IPS-18c (cell line): ENCODE results near the gene ZNF492.
"Not testable (repeated sequence)": the region's sequence is repeated elsewhere in the genome, so short reads cannot be mapped to it uniquely, and the experiment has no call there.

Experiments
- H3K4me3 ChIP-seq: 2 replicates; pipeline ENCODE4 v1.7.0; 2013; ENCODE audit warnings: low read depth, mild to moderate bottlenecking, low read length, moderate library complexity; ENCODE audit not compliant: insufficient read depth
- H3K9me3 ChIP-seq: one replicate; pipeline ENCODE4 v1.6.1; 2013; ENCODE audit warnings: mild to moderate bottlenecking, low read length, moderate library complexity; ENCODE audit not compliant: control insufficient read depth, insufficient read depth

ZNF492 gene

DNA sequence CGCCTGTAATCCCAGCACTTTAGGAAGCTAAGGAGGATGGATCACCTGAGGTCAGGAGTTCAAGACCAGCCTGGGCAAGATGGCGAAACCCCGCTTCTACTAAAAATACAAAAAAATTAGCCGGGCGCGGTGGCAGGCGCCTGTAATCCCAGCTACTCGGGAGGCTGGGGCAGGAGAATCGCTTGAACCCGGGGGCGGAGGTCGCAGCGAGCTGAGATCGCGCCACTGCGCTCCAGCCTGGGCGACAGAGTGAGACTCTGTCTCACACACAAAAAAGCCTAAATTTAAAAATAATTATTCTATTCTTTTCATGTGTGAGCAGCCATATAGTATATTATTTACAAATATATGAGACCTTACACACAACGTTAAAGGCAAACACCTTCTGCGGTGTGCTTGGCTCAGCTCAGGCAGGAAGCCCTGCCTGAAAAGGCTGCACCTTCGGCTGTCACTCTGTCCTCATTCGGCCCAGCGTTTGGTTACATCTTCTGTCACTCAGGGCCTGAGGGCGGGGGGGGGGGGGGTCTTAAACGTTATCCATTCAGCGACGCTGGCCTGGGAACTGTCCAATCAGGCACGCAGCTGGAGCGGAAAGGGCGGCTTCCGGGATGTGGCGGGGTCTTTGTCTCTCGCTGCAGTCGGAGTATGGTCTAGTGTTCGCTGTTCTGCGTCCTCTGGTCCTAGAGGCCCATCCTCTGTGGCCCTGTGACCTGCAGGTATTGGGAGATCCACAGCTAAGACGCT, at the start of gene ZNF492:
TSS of gene ZNF492 (plus strand) at position 619 of the 744 bp plus-strand sequence. CDS start 19,076 bp downstream, outside the sequence.
- peaks cover 23% of the 10 kb centered on the region for H3K9me3 ChIP-seq
- not testable (repeated sequence) for H3K4me3 ChIP-seq

DNA sequence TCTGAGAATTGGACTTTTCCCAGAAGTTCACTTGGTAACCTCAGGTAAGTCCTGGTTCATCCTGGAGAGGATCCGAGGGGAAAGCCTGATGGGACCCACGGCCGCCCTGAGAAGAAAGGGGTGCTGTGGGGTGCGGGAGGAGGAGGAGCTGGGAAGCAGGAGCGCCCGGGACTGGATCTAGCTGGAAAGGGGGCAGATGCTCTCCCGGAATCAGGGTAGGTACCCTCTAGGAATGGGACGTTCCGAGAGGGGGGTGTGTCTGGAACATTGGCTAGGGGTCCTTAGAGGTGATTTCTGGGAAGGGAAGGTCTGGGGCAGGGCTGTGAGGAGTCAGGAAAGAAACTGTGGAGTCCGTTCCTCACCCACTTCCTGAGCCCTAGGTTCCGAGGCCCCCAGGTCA, 38.7 kb upstream of the ZNF492 start:
- Histone ChIP-seq H3K9me3 (peaks cover 29% of the 10 kb centered on the region), H3K4me3 (no peak overlapping the region)

DNA sequence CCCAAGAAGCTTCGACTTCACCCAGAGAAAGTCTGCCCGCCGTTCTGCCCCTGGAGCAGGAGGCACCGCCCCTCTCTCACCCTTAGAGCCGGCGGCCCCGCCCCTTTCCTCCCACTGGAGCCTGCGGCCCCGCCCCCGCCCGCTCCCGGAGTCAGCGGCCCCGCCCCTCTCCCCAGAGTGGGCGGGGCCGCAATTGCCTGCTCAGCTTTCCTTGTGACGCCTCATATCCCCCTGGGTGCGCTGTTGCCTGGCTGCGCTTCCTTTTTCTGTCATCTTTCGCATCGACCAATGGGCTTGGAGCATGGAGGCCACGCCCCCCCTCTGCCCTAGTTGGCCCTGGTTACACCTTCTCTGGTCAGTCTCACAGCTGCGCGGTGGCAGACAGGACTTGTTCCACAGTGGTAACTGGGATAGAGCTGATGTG, 38.2 kb upstream of the ZNF492 start:
- no peak overlapping the region for H3K4me3 ChIP-seq
- peaks cover 29% of the 10 kb centered on the region for H3K9me3 ChIP-seq

DNA sequence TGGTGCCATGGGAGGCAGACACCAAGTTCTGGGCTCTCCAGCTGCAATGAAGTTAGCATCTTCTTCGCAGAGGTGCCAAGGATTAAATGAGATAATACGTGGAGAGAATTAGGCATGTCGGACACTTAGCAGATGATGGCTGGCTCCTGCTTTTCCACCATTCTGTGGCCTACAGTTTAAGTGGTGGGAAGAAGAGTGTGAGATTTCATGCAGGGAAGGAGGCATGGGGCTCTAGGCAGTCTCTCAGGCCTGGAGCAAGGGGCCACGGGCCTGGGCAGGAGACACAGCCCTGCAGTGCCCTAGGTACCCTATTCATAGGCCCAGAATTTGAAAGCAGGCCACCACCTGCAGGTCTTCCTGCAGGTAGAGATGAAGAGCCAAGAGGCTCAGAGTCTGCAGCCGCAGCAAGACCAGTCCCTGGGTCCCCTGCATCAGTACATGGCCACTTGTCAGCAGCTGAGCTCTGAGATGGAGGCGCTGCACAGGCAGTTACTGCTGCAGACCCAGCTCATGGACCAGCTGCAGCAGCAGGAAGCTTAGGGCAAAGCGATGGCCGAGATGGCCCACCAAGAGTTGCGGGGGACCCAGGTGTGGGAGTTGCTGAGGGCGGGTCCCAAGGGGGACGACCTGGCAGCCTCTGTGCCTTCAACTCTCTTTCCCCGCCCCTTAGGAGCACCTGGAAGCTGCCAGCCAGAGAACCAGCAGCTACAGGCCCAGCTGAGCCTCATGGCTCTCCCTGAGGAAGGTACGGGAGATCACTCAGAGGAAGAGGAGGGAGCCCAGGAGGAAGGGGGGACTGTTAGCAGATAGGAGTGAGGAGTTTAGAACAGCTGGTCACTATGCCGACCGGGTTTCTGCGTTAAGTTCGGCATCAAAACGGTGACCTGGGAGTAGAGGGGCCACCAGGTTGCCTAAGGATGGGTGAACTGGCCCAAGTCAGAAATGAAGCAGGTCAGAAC, 33.2 kb upstream of the ZNF492 start:
- Histone ChIP-seq H3K9me3 (peaks cover 39% of the 10 kb centered on the region), H3K4me3 (no peak overlapping the region; the same call in 1 of the 2 replicates)

DNA sequence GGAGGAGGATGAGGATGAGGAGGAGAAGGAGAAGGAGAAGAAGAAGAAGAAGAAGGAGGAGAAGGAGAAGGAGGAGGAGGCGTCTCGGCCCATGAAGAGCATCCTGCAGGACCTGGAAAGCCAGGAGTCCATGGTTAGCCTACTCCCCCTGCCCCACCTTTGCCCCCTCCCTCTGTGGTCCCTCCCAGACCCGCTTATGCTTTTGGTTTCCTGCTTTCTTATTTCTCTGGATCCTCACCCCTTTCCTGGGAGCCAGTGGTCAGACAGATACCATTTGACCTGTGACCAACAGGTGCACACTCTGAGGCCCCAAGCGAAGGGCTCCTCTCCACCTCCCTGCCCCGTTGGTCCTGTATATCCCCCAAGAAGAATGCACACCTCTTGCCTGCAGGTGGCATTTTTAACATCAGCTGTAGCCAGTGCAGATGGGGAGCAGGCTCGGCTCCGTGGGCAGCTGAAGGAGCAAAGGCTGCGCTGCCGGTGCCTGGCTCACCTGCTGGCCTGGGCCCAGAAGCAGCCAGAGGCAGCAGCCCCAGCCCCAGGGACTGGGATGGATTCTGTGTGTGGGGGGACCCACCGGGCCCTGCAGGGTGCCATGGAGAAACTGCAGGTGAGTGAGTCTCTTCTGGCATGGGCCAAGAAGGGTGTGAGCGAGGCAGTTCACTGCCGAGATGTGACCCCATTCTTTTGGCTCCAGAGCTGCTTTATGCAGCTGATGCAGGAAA, 32.1 kb upstream of the ZNF492 start:
- H3K9me3 ChIP-seq: peaks cover 36% of the 10 kb centered on the region
- no peak overlapping the region for H3K4me3 ChIP-seq

DNA sequence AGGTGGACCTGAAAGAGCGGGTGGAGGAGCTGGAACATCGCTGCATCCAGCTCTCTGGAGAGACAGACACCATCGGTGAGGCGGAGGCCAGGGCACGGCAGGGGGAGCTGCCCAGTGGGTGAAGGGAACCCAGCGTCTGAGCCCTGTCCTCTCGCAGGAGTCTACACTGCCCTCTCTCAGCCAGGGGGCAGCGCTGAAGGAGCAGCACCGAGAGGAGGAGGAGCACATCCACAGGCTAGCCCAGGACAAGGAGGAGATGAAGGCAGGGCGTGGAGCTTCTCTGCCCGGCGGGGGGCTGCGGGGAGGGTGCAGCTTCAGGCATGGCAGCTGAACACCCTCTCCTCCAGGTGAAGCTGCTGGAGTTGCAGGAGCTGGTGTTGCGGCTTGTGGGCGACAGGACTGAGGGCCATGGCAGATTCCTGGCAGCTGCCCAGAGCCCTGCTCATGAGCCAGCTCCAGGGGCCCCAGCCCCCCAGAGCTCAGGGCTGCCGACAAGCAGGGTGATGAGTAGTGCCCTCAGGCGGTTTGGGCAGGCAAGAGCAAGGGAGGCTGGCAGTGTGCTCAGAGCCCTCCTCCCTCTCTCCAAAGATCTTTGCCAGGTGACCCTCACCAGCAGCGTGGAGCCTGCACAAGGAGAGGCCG, 31.4 kb upstream of the ZNF492 start:
- no peak overlapping the region; the same call in 1 of the 2 replicates for H3K4me3 ChIP-seq
- H3K9me3 ChIP-seq: peaks cover 38% of the 10 kb centered on the region

DNA sequence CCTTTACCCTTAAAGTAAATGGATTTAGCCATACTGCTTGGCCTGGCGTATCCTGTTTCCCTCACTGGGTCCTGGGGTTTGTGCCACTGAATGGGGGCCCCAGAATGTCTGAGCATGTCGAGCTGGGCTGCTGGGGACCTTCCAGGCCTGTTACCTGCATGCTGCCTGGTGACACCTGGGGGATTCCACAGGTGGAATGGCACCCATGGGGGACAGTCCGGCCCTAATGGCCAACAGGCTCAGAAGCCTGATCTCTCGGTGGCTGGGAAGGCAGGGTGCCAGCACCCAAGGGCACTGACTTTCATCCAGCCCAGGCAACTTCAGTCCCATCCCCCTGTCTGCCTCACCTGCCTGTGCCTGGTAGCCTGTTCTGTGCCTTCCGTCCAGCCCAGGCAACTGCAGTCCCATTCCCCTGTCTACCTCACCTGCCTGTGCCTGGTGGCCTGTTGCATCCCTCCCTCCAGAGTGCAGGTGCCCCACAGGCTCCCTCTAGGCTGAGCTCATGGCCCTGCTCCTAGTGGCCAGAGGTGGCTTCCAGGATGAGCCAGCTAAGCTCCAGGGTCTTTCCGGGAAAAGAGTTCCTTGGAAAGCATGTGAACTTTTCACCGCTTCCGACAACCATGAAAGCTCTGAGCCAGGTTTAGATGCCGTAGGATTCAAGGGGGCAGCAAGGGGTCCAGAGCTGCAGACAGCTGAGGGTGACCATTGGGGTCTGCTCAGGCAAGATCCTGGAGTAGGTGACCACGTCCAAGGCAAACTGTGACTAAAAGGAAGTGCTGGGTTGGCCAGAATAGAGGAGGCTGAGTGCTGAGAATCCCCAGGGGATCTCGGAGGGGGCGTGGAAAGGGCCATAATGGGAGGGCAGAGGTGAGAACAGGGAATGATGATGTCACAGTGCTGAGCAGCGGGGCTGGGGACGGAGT, 30.3 kb upstream of the ZNF492 start:
- Histone ChIP-seq H3K4me3 (peak overlapping the region; percentile 15; the same call in 1 of the 2 replicates), H3K9me3 (peaks cover 39% of the 10 kb centered on the region)

DNA sequence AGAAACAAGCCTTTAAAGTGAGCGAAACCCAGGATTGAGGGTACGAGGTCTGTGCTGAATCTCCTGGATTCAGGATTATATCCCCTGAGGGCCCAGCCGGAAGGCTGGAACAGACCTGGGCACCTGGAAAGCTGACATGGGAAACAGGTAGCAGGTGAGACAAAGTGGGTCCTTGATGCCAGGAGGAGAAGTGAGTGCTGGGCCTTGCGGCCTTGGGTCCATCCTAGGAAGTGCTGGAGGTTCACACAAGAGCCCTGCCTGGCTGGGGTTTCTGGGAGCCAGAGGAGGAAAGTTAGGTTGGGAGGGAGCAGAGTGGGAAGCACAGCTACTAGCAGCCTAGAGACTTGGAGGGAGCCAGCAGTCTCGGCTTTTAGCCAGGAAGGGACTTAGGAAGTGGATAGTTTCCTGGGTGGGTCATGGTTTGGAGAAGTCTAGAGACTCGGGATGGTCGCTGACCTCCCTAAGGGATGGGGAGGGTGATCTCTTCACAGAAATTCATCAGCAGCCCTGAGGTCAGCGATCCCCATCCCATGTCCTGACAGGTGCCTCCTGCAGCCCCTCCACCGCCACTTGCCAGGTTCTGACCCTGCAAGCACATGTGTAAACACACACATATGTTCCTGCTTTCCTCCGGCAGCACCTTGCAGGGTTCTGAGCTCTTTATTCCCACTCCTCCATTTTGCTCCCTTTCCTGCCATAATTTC, 29.4 kb upstream of the ZNF492 start:
- peak overlapping the region; percentile 15; the same call in 1 of the 2 replicates for H3K4me3 ChIP-seq
- H3K9me3 ChIP-seq: peaks cover 34% of the 10 kb centered on the region

DNA sequence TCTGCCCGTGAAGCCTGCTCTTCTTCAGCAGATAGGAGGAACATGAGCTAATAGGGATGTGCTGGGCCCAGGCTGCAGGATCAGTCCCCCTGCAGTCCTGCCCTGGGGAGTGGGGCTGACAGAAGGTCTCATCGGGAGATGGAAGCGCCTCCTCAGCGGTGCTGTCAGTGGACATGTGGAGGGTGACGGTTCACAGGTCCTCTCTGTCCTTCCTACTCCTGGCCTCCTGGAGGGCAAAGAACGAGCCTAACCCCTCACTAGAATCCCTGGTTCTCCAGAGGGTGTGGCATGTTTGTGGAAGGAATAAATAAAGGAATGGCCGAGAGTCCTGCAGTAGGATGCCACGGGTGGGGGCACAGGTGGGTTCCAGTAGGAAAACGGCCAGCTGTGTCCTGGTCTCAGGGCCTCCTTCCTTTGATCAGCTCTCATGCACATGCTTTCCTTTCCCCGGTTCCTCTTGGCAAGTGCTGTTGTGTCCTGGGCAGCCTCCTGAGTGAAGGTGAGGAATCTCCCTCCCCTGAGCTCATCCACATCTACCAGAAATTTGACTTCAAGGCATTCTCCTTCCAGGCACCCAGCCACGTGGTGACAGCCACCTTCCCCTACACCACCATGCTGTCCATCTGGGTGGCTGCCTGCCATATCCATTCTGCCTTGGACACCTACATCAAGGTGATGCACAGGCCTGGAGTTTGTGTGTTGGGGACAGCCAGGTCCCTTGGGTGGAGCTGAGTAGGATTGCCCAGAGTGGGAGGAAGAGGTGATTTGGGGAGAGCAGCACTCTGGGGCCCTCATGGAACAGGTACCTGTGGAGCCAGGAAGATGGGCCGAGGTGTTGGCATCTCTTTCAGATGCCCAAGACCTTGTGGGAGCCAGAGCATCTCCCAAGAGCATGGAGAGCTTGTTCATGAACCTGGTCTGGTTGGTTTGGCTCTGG, 28.6 kb upstream of the ZNF492 start:
- Histone ChIP-seq H3K9me3 (peaks cover 40% of the 10 kb centered on the region), H3K4me3 (no peak overlapping the region)

DNA sequence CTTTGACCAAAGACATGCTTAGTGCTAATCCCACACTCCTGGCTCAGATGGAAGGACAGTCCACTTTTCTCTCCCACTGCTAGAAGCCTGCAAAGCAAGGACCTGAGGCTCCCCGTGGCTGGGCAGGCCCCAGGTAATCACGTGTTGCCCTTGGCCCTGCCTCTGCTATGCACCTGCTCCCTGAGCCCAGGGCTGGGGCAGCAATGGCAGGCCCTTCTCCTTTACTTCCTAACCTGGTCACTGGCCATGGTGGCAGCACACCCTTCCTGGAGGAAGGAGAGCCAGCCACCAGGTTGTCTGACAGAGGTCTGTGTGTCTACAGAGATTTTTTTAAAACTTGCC, 27.9 kb upstream of the ZNF492 start:
- Histone ChIP-seq H3K9me3 (peaks cover 45% of the 10 kb centered on the region), H3K4me3 (no peak overlapping the region)

DNA sequence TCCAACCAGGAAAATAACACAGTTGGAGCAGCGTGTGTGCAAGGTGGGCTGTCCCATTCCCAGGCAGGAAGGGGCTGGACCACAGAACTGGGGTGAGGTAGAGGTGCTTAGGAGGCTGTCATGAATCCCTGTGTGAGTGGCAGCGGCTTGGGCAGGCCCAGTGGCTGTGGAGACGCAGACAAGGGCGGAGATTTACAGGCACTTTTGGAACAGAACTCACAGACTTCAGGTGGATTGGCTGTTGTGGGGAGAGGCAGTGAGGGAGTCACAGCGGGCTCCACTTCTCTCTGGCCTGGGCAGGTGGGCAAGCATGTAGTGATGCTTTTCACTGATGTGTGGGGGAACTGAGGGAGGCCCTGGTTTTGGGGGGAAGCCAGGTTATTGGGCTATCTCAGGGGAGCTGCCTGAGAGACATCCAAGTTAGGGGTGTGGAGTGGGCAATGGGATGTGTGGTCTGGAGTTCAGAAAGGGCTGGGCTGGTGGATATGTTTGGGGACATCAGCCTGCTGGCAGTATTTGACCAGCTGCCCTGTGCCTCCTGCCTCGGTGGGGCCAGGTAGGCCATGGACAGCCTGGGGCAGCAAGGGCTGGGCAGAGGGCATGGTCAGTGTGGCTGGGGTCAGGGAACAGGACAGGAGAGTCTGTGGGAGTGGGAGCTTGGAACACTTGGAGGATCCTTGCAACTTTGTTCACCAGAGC, 27.0 kb upstream of the ZNF492 start:
- H3K4me3 ChIP-seq: no peak overlapping the region
- peaks cover 45% of the 10 kb centered on the region for H3K9me3 ChIP-seq

DNA sequence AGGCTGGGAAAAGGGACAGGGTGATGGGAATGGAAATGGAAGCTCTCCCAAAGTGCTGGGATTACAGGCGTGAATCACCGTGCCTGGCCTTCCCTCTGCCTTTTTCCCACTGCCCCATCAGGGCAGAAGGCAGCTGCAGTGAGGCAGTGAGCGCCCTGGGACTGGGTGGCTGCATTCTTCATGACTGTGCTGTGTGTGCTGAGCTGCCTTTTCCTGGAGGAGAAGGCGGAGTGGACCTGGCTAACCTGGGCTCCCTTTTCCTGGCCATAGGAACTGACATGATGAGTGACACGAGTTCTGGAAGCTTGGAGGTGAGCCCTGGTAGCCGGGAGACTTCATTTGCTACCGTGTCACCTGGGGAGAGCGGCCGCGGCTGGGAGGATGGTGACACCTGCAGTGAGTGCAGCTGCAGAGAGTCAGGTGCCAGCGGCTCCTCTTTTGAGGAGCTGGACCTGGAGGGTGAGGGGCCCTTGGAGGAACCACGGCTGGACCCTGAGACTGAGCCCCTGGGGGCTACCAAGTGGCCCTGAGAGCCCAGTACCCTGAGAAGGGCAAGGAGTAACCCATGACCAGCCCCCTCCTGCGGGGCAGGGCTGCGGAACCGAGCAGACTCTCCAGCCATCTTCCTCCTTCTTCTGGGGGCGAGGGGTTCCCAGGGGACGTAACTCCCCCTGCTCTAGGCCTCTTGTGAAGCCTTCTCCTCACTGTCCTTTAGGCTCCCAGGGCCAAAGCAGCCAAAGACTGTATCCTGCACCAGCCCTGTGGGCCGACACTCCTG, 26.3 kb upstream of the ZNF492 start:
- H3K4me3 ChIP-seq: no peak overlapping the region
- peaks cover 44% of the 10 kb centered on the region for H3K9me3 ChIP-seq

DNA sequence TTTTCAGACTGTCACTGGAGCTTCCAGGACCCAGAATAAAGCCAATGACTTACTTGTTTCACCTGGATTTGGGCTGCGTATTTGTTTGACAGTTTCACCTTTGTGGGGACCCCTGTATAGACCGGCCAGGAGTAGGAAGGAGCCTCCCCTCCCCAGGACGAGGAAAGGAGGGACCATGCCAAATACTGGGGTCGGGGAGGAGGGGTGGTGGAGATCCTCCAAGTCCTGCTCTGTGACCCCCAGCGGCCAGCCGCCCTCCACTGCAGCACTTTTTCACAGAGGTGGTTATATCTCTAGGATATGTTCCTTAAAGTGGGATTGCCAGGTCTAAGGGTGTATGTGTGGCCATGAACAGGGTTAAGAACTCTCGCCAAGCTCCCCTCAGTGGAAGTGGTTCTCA, 25.7 kb upstream of the ZNF492 start:
- Histone ChIP-seq H3K9me3 (peaks cover 46% of the 10 kb centered on the region), H3K4me3 (no peak overlapping the region)
